ENCODE measurements around the gene ANKHD1. TPM values are rescaled to one million over a fixed set of nuclear protein-coding genes. Genes with fewer than 3 reads are reported as not detected.
A peak's percentile ranks its signal among the peaks of the same experiment; 100 is the strongest.

The ANKHD1 gene
- total RNA-seq, 2 donors from 2014 or later: 85.6 to 95.9 TPM

DNA sequence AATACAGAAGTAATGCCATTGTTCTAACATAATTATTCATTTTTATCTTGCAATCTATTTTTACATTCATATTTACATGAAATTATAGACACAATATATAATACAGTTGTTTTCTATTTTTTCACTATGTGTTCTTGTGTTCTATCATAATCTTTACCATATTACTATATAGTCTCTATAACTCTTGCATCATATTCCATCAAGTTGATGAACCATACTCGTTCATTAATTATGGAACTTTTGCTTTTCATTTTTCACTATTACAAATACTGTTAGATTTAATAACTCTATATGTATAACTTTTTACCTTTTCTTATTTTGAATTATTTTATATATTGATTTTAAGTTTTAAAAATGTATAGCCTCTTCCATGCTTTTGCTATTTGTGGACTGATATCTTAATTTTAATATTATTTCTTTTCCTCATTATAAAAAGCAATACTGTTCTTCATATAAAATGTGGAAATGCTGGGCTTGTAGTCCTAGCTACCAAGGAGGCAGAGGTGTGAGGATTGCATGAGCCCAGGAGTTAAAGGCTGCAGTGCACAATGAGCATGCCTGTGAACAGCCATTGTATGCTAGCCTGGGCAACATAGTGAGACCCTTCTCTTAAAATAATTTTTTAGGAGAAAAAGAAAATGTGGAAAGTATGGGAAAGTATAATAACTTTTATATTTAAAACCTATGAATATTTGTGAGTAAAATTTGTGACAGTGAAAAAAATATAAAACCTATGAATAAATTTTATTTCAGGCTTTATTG lies 65.5 kb downstream of the ANKHD1 start:
- Mint-ChIP-seq H3K9me3 (no peaks in the 10 kb centered on the region), H3K4me1 (no peaks in the 10 kb centered on the region), H3K27me3 (ENCODE audit: insufficient read depth) (no peaks in the 10 kb centered on the region), H3K36me3 (ENCODE audit: low read depth) (peaks cover 29% of the 10 kb centered on the region), H3K4me3 (no peak overlapping the region), H3K27ac (no peak overlapping the region)
- no peak overlapping the region for H3K4me3 ChIP-seq (ENCODE audit: low read length)
- WGBS, 2 experiments (ENCODE audit: insufficient coverage in 1 of 2, insufficient read length in 1 of 2): 89% methylated on average over 1 of the region's 1 CpG; no CpG with 5 or more reads in 1 of the 2 experiments
- no peaks in the 10 kb centered on the region for H3K9me3 ChIP-seq (ENCODE audit: control insufficient read depth, low read length)
- H3K36me3 ChIP-seq (ENCODE audit: control insufficient read depth, insufficient read depth, low read length): peaks cover 52% of the 10 kb centered on the region
- TF ChIP-seq, protein P1, sequence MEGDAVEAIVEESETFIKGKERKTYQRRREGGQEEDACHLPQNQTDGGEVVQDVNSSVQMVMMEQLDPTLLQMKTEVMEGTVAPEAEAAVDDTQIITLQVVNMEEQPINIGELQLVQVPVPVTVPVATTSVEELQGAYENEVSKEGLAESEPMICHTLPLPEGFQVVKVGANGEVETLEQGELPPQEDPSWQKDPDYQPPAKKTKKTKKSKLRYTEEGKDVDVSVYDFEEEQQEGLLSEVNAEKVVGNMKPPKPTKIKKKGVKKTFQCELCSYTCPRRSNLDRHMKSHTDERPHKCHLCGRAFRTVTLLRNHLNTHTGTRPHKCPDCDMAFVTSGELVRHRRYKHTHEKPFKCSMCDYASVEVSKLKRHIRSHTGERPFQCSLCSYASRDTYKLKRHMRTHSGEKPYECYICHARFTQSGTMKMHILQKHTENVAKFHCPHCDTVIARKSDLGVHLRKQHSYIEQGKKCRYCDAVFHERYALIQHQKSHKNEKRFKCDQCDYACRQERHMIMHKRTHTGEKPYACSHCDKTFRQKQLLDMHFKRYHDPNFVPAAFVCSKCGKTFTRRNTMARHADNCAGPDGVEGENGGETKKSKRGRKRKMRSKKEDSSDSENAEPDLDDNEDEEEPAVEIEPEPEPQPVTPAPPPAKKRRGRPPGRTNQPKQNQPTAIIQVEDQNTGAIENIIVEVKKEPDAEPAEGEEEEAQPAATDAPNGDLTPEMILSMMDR (conservative IDR thresholded peaks at IDR 0.05): no peak
- no peak overlapping the region for H3K27ac ChIP-seq (ENCODE audit: low read depth, low read length)
- no peaks in the 10 kb centered on the region for H3K4me1 ChIP-seq (ENCODE audit: control insufficient read depth, insufficient read depth, low read length)
- H3K27me3 ChIP-seq (ENCODE audit: control insufficient read depth, insufficient read depth, low read length, poor library complexity, severe bottlenecking): no peaks in the 10 kb centered on the region
- no peak overlapping the region for H3K9ac ChIP-seq (ENCODE audit: extremely low read depth, low read length, poor library complexity, severe bottlenecking)
- DNase-seq: no peak

GRCh38 chr5:140468188-140468587 lies 66.6 kb downstream of the ANKHD1 start:
- H3K27me3 ChIP-seq (ENCODE audit: control insufficient read depth, insufficient read depth, low read length, poor library complexity, severe bottlenecking): no peaks in the 10 kb centered on the region
- DNase-seq: no peak
- Mint-ChIP-seq H3K9me3 (no peaks in the 10 kb centered on the region), H3K27ac (no peak overlapping the region), H3K4me3 (no peak overlapping the region), H3K4me1 (no peaks in the 10 kb centered on the region), H3K36me3 (ENCODE audit: low read depth) (peaks cover 27% of the 10 kb centered on the region), H3K27me3 (ENCODE audit: insufficient read depth) (no peaks in the 10 kb centered on the region)
- no peak overlapping the region for H3K9ac ChIP-seq (ENCODE audit: extremely low read depth, low read length, poor library complexity, severe bottlenecking)
- no peak overlapping the region for H3K27ac ChIP-seq (ENCODE audit: low read depth, low read length)
- TF ChIP-seq, protein P1 (conservative IDR thresholded peaks at IDR 0.05): no peak
- no peak overlapping the region for H3K4me3 ChIP-seq (ENCODE audit: low read length)
- 90 to 96% methylated on average over 3 of the region's 3 CpGs for WGBS, 2 experiments (ENCODE audit: insufficient coverage in 1 of 2, insufficient read length in 1 of 2)
- H3K9me3 ChIP-seq (ENCODE audit: control insufficient read depth, low read length): no peaks in the 10 kb centered on the region
- H3K36me3 ChIP-seq (ENCODE audit: control insufficient read depth, insufficient read depth, low read length): peaks cover 54% of the 10 kb centered on the region
- no peaks in the 10 kb centered on the region for H3K4me1 ChIP-seq (ENCODE audit: control insufficient read depth, insufficient read depth, low read length)

DNA sequence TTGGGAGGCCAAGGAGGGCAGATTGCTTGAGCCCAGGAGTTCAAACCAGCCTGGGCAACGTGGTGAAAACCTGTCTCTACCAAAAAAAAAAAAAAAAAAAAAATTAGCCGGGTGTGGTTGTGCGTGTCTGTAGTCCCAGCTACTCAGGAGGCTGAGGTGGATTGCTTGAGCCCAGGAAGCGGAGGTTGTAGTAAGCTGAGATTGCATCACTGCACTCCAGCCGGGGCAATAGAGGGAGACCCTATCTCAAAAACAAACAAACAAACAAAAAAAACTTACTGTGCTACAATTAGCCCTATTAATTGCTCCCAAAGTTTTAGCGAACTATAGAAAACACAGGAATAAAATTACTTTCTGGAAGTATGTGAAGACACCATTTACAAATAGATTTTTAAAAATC lies 67.6 kb downstream of the ANKHD1 start:
- TF ChIP-seq, protein P1 (conservative IDR thresholded peaks at IDR 0.05): no peak
- 92% methylated on average over 6 of the region's 6 CpGs; no CpG with 5 or more reads in 1 of the 2 experiments for WGBS, 2 experiments (ENCODE audit: insufficient coverage in 1 of 2, insufficient read length in 1 of 2)
- no peak overlapping the region for H3K4me3 Mint-ChIP-seq

More for the DNA sequence above, 67.6 kb downstream of the ANKHD1 start:
- H3K9ac ChIP-seq (ENCODE audit: extremely low read depth, low read length, poor library complexity, severe bottlenecking): no peak overlapping the region
- H3K27me3 Mint-ChIP-seq (ENCODE audit: insufficient read depth): no peaks in the 10 kb centered on the region
- peak overlapping the region; percentile 19 for H3K27ac Mint-ChIP-seq
- DNase-seq: no peak
- H3K9me3 Mint-ChIP-seq: no peaks in the 10 kb centered on the region
- peaks cover 23% of the 10 kb centered on the region for H3K36me3 Mint-ChIP-seq (ENCODE audit: low read depth)
- no peaks in the 10 kb centered on the region for H3K4me1 Mint-ChIP-seq
- no peaks in the 10 kb centered on the region for H3K9me3 ChIP-seq (ENCODE audit: control insufficient read depth, low read length)
- no peak overlapping the region for H3K27ac ChIP-seq (ENCODE audit: low read depth, low read length)
- H3K4me1 ChIP-seq (ENCODE audit: control insufficient read depth, insufficient read depth, low read length): no peaks in the 10 kb centered on the region
- no peaks in the 10 kb centered on the region for H3K27me3 ChIP-seq (ENCODE audit: control insufficient read depth, insufficient read depth, low read length, poor library complexity, severe bottlenecking)
- no peak overlapping the region for H3K4me3 ChIP-seq (ENCODE audit: low read length)
- peaks cover 61% of the 10 kb centered on the region for H3K36me3 ChIP-seq (ENCODE audit: control insufficient read depth, insufficient read depth, low read length)

All from endodermal cell (in vitro differentiated cells).